Transverse colon (tissue), 3 donors: ENCODE measurements around the gene TOP1.

Experiments
- EP300 ChIP-seq: sonication (generic); formaldehyde crosslinking; IDR thresholded peaks from one replicate; pipeline ENCODE4 v1.6.1; 2017; ENCODE audit warnings: antibody characterized with exemption, low read depth
- POLR2A ChIP-seq: fragments of 450-650 bp; IDR thresholded peaks from one replicate; pipeline ENCODE4 v1.6.1; 2016; ENCODE audit warnings: antibody characterized with exemption, mild to moderate bottlenecking, moderate library complexity
- TF ChIP-seq, protein P1 (sequence below), 5 experiments: fragments of 200-600 bp in 3 of 5; fragments of 450-650 bp in 2 of 5; sonication (generic) in 3 of 5; IDR thresholded peaks; 1 replicate in 2 of 5; 2 replicates in 3 of 5; pipeline ENCODE4 v1.5.1; 2016 to 2017; ENCODE audit warnings: antibody characterized with exemption in 5 of 5, inconsistent platforms in 3 of 5, mild to moderate bottlenecking in 2 of 5, moderate library complexity in 1 of 5

DNA sequence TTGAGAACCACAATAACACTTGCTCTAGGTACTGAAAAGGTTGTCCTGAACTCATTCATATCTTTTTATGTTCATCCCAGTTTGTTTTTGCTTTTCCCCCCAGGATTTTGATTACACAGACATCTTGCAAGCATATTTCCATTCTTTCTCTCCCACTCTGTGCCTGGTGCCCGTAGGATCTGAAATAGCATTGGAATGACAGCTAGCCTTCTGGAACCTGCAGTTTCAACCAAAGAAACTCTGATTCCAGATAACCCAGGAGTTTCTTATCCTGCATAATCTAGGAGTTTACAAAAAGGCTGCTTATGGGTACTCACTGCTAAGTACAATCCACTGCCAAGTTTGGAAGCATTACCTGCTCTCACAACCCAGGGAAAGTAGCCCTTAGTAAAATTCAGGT lies 79.9 kb downstream of the TOP1 start:
- TF ChIP-seq POLR2A: no peak
- TF ChIP-seq, protein P1, sequence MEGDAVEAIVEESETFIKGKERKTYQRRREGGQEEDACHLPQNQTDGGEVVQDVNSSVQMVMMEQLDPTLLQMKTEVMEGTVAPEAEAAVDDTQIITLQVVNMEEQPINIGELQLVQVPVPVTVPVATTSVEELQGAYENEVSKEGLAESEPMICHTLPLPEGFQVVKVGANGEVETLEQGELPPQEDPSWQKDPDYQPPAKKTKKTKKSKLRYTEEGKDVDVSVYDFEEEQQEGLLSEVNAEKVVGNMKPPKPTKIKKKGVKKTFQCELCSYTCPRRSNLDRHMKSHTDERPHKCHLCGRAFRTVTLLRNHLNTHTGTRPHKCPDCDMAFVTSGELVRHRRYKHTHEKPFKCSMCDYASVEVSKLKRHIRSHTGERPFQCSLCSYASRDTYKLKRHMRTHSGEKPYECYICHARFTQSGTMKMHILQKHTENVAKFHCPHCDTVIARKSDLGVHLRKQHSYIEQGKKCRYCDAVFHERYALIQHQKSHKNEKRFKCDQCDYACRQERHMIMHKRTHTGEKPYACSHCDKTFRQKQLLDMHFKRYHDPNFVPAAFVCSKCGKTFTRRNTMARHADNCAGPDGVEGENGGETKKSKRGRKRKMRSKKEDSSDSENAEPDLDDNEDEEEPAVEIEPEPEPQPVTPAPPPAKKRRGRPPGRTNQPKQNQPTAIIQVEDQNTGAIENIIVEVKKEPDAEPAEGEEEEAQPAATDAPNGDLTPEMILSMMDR (IDR thresholded peaks at IDR 0.05): no peak
- no peak for TF ChIP-seq EP300
